OCI-LY3 (cell line): ENCODE results near the gene MAP3K3.

ENCODE experiments used
- CTCF ChIP-seq: fragments of 200-600, 300-600 bp; sonication (generic); IDR thresholded peaks from 2 replicates; pipeline ENCODE4 v1.5.1; 2014; ENCODE audit warnings: antibody characterized with exemption, low read length, low read depth
- EZH2phosphoT487 ChIP-seq: fragments of 200-600 bp; shearing (Covaris generic); IDR thresholded peaks from 2 replicates; pipeline ENCODE4 v1.6.1; 2018; ENCODE audit warnings: antibody characterized with exemption, mixed run types, low read depth

DNA sequence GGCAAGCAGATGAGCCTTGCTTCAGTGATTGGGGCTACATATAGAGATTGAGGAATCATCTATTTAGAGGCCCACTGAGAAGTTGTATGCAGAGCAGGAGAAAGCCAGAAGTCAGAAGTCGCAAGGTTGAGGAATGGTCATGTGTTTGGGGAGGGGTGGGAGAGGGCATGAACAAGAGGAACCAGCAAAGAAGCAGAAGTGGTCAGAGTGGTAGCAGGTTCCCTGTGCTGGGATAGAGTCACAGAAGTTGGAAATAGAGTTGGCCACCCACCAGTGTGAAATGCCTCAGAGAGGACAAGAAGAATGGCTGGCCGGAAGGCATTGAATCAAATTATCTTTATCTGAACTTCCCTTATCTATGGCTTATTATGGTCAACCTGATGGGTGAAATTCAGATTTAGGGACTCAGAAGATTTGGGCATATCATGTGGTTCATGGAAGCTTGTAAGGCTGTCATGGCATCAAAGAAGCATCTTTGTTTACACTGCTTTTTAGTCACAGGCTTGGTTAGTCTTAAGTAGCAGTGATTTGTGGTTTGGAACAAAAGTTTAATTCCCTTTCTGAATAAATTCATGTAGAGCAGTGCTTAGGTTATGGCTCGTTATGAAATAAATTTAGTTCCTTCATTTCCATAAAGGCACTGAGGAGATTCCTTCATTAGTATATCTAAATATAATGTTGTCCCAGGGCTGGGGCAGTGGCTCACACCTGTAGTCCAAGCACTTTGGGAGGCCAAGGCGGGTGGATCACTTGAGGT, 19.7 kb downstream of the MAP3K3 start:
- TF ChIP-seq CTCF (no peak), EZH2phosphoT487 (no peak)
